Small intestine (tissue), 7 donors: ENCODE measurements around the gene BRINP2. TPM values are rescaled to one million over a fixed set of nuclear protein-coding genes. Genes with fewer than 3 reads are reported as not detected.
A peak's percentile ranks its signal among the peaks of the same experiment; 100 is the strongest.

Experiments
- DNase-seq, 2 donors: peaks; one replicate each; pipeline versions ENCODE4 v3.0.0 to v3.0.0-alpha.2; 2013
- FAIRE-seq: peaks from 2 replicates; lab custom pipeline; 2012; peaks lifted over from hg19 to GRCh38; lab: Jason Lieb, UNC
- H3K27ac ChIP-seq, 3 donors: one replicate each; pipeline ENCODE4 v1.5.1; 2013; ENCODE audit warnings: low read length in 2 of 3, mild to moderate bottlenecking in 2 of 3, control low read depth in 1 of 3, inconsistent platforms in 1 of 3, low read depth in 1 of 3, moderate library complexity in 1 of 3
- H3K27me3 ChIP-seq, 3 donors: one replicate each; pipeline ENCODE4 v1.6.1; 2013; ENCODE audit warnings: low read length in 3 of 3, inconsistent platforms in 1 of 3; ENCODE audit not compliant: control insufficient read depth in 3 of 3, insufficient read depth in 3 of 3
- H3K36me3 ChIP-seq, 3 donors: one replicate each; pipeline ENCODE4 v1.6.1; 2013; ENCODE audit warnings: low read length in 3 of 3, inconsistent platforms in 1 of 3, low read depth in 1 of 3, mild to moderate bottlenecking in 1 of 3, moderate library complexity in 1 of 3; ENCODE audit not compliant: control insufficient read depth in 3 of 3, insufficient read depth in 2 of 3
- H3K4me1 ChIP-seq, 3 donors: one replicate each; pipeline ENCODE4 v1.6.1; 2013; ENCODE audit warnings: low read length in 2 of 3, inconsistent platforms in 1 of 3, low read depth in 1 of 3, mild to moderate bottlenecking in 1 of 3, moderate library complexity in 1 of 3; ENCODE audit not compliant: control insufficient read depth in 3 of 3, insufficient read depth in 2 of 3
- H3K4me3 ChIP-seq, 3 donors: one replicate each; pipeline ENCODE4 v1.5.1; 2013; ENCODE audit warnings: low read length in 3 of 3, control low read depth in 1 of 3, inconsistent platforms in 1 of 3, low read depth in 1 of 3, mild to moderate bottlenecking in 1 of 3, moderate library complexity in 1 of 3
- H3K9me3 ChIP-seq, 2 donors: one replicate each; pipeline ENCODE4 v1.6.1; 2013; ENCODE audit warnings: low read depth in 1 of 2, low read length in 1 of 2; ENCODE audit not compliant: control insufficient read depth in 2 of 2, insufficient read depth in 1 of 2
- WGBS, 3 donors: extraction: QIAGEN DNeasy Blood & Tissue Kit; methylation state at CpG; one replicate each; pipeline ENCODE4 v1.1.7; 2013; 5-methylcytosine and 5-hydroxymethylcytosine counted together
- polyA plus RNA-seq, 4 donors: library from polyadenylated mRNA; stranded (reverse) in 3 of 4; unstranded in 1 of 4; fragments of 200-250 nt in 3 of 4; fragments of 120-200 nt in 1 of 4; gene quantifications; one replicate each; pipeline versions ENCODE4 v1.2.1 to v1.2.3, GENCODE V29; 2013
- donor health status: healthy with polysubstance abuse.
- donor health status: control.
- donor health status: control.
- donor health status: Bipolar disorder and iron deficiency.
- donor health status: healthy.

BRINP2 gene
- polyA plus RNA-seq, 4 donors = 0.04 to 0.27 (median 0.16) TPM; not detected in 1

DNA sequence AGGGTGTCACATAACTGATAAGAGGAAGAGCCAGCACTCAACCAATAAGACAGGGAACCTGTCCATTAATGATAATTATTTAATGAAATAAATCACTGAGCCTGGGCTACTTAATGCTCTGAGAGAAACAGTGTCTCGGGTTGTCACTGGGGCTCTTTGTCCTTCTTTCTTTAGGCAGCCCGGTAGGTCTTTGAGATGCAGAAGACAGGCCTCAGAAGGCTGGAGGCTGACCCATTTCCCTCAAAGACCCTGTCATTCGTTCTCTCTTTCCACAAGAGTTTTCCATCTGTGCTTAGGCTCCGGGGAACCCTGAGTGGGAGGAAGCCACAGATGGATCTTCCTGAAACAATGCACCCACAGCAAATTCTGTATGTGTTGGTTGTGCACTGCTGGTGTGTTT is 68.2 kb downstream of the BRINP2 start:
- WGBS, 3 donors = 60 to 73% (median 64%) methylated on average over 4 of the region's 4 CpGs
- H3K4me1 ChIP-seq = no peaks in the 10 kb centered on the region
- H3K9me3 ChIP-seq = no peaks in the 10 kb centered on the region
- H3K27ac ChIP-seq = no peak overlapping the region
- DNase-seq = no peak
- no peak for FAIRE-seq
- H3K4me3 ChIP-seq = no peak overlapping the region
- H3K36me3 ChIP-seq = no peaks in the 10 kb centered on the region
- H3K27me3 ChIP-seq = no peaks in the 10 kb centered on the region

DNA sequence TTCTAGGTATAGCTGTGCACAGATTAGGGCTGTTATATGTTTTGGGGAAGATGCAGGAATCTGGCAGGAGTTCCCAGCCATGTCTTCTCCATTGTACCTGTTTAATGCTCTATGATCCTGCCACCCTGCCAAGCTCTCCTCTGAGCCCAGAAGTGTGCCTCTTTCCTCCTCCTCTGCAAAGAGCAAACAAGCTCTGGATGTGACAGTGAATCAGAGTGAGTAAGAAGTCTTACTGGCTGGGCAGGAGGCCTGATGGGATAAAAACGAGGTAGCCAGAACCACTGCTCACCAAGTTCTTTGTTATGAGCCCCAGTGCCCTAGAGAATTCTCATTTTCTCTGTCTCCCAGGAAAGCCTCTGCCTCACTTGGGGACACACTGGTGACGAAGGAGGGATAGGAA is 69.0 kb downstream of the BRINP2 start:
- Histone ChIP-seq H3K27ac (no peak overlapping the region), H3K36me3 (no peaks in the 10 kb centered on the region), H3K4me1 (no peaks in the 10 kb centered on the region), H3K27me3 (no peaks in the 10 kb centered on the region), H3K4me3 (no peak overlapping the region), H3K9me3 (no peaks in the 10 kb centered on the region)
- FAIRE-seq (no peak), DNase-seq (no peak)
- WGBS, 3 donors = 55 to 66% (median 60%) methylated on average over 2 of the region's 2 CpGs

DNA sequence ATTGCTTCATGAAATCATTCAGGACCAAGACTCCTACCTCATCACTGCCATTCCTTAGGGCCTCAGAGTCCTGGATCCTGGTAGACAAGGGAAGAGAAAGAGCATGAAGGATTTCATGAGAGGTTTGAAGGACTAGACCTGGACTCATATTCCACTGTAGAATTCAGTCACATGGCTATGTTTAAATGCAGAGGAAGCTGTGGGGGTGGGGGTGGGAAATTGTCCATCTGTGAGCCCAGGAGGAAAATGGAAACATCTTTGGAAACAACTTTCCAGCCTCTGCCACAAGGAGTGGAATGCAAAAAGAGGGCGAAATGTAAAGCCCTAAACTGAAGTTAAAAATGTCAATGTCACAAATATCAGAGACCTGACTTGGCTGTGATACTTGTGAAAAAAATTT is 73.0 kb downstream of the BRINP2 start:
- Histone ChIP-seq H3K9me3 (no peaks in the 10 kb centered on the region), H3K4me3 (no peak overlapping the region), H3K27me3 (no peaks in the 10 kb centered on the region), H3K36me3 (no peaks in the 10 kb centered on the region), H3K4me1 (no peaks in the 10 kb centered on the region), H3K27ac (no peak overlapping the region)
- DNase-seq (no peak), FAIRE-seq (no peak)
- WGBS, 3 donors = 75 to 88% (median 87%) methylated on average over 1 of the region's 1 CpG

DNA sequence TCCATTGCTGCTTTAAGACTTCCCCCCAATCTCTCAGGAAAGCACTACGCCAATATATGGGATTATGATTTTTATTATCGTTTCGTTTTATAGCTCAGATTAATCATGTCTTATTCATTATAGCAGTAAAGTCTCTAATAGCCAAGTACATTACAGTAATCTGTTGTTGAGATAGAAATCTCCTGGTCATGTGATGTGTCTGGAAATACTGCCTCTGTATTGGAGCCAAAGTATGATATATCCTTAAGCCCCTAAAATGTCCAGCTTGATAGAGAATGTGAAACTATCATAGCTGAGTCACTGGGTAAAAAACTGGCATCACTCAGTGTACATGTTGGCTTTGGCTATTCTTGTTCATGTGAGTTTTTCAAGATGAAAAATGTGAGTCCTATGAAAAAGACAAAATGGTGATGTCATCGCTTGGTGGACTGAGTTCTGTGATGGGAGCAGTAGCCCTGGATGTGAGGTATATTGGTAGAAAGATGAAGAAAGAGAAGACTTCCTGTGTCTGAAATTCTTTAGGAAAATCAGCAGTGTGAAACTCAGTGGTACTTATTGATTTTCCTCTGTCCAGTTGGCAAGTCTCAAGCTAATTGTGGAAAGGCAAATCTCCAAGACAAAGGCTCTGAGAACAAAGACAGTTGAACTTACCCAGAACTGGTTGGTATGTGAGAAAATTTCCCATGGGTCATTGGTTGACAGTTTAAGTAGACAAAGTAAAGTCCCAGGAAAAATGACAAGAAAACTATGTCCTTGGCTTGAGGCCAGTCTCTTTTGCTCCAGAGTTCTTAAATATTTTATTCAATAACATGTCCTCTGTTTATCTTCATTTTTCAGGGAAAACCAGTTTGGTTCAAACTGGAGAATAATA is 76.2 kb downstream of the BRINP2 start:
- peak in 1 of 2 donors; percentile 10 for DNase-seq
- no peaks in the 10 kb centered on the region for H3K27me3 ChIP-seq
- FAIRE-seq = no peak
- no peaks in the 10 kb centered on the region for H3K36me3 ChIP-seq
- no peaks in the 10 kb centered on the region for H3K4me1 ChIP-seq
- WGBS, 3 donors = 35 to 60% (median 50%) methylated on average over 4 of the region's 4 CpGs
- H3K9me3 ChIP-seq = no peaks in the 10 kb centered on the region
- no peak overlapping the region for H3K27ac ChIP-seq
- H3K4me3 ChIP-seq = no peak overlapping the region

DNA sequence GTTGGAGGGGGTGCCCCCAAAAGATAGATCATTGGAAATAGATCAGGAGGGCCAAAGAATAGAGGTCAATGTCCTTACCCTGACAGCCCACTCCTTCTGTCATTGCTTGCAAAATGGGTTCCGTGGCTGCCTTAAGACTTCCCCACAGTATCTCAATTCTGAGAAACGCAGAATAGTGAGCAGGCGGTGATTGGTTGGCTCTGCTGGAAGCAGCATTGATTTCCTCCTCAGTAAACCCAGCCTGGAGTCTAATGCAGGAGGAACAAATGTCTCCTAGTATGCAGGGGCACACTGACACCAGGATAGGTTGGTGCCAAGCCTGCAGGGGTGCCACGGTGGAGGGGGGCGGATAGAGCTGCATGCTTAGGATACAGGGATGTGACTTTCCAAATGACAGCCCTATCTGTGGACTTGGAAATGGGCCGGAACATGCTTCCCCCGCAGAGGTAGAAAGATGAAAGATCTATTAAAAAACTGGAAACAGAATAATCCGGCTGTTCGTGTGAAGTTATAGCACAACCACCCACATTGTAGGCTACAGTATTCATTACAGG is 76.9 kb downstream of the BRINP2 start:
- FAIRE-seq (no peak), DNase-seq (no peak)
- Histone ChIP-seq H3K27ac (no peak overlapping the region), H3K4me3 (no peak overlapping the region), H3K27me3 (no peaks in the 10 kb centered on the region), H3K9me3 (no peaks in the 10 kb centered on the region), H3K4me1 (no peaks in the 10 kb centered on the region), H3K36me3 (no peaks in the 10 kb centered on the region)
- WGBS, 3 donors = 83 to 92% (median 87%) methylated on average over 9 of the region's 9 CpGs

DNA sequence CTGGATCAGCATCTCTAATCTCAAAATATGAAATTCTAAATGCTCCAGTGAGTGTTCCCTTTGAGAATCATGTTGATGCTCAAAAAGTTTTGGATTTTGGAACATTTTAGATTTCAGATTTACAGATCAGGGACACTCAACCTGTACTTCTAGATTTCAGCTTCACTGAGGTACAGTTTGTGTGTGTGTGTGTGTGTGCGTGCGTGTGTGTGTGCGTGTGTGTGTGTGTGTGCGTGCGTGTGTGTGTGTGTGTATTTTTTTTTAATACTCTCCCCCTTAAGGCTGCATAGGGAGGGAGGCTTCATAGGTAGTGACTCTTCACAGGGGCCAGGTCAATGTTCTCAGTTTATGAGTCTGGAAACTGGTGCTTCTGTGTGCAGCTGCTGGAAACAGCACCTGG is 77.5 kb downstream of the BRINP2 start:
- no peaks in the 10 kb centered on the region for H3K9me3 ChIP-seq
- H3K4me1 ChIP-seq = no peaks in the 10 kb centered on the region
- H3K27ac ChIP-seq = no peak overlapping the region
- H3K4me3 ChIP-seq = no peak overlapping the region
- 79 to 87% (median 80%) methylated on average over 5 of the region's 5 CpGs for WGBS, 3 donors
- no peaks in the 10 kb centered on the region for H3K36me3 ChIP-seq
- DNase-seq = no peak
- no peak for FAIRE-seq
- no peaks in the 10 kb centered on the region for H3K27me3 ChIP-seq

DNA sequence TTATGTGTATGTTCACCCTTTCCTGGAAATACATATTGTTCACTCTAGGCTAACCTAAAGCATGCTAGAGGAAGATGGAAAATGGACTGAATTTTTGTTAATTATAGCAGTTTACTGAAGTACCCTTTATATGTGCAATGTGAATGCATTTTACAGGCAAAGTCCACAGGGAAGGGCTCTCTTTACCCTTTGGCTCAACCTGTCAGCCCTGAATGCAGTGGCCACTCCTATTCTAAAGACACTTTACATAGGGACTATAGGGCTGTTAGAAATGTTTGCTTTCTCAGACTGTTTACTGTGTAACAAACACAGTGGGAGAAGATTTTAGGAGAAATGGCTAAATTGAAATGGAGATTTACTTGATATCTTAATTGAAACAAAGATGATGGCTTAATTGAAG is 78.5 kb downstream of the BRINP2 start:
- H3K36me3 ChIP-seq = no peaks in the 10 kb centered on the region
- no peaks in the 10 kb centered on the region for H3K27me3 ChIP-seq
- H3K4me1 ChIP-seq = no peaks in the 10 kb centered on the region
- FAIRE-seq (no peak), DNase-seq (peak; percentile 30 to 46)
- H3K4me3 ChIP-seq = no peak overlapping the region
- no peaks in the 10 kb centered on the region for H3K9me3 ChIP-seq
- H3K27ac ChIP-seq = no peak overlapping the region

DNA sequence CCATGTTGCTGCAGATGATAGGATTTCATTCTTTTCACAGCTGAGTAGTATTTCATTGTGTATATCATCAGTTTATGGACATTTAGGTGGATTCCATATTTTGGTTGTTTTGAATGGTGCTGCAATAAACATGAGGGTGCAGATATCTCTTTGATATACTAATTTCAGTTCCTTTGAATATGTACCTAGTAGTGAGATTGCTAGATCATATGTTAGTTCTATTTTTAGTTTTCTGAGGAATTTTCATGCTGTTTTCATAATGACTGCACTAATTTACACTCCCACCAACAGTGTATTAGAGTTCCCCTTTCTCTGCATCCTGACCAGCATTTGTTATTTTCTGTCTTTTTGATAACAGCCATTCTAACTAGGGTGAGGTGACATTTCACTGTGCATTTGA is 82.1 kb downstream of the BRINP2 start:
- H3K9me3 ChIP-seq = no peaks in the 10 kb centered on the region
- H3K27me3 ChIP-seq = peaks cover 0 to 4% (median 0%) of the 10 kb centered on the region in 3 donors
- peaks cover 0 to 6% (median 4%) of the 10 kb centered on the region in 3 donors for H3K4me1 ChIP-seq
- no peak for FAIRE-seq
- DNase-seq = no peak
- no peak overlapping the region for H3K27ac ChIP-seq
- no peaks in the 10 kb centered on the region for H3K36me3 ChIP-seq
- no peak overlapping the region for H3K4me3 ChIP-seq
